ENCODE measurements around the gene KCNMA1.

The KCNMA1 gene

GRCh38 chr10:77564731-77565589, 72.6 kb downstream of the KCNMA1 start:
- peak overlapping the region; percentile 22 for H3K9ac ChIP-seq (ENCODE audit: low read depth, low read length)
- peaks cover 33% of the 10 kb centered on the region for H3K4me1 ChIP-seq (ENCODE audit: insufficient read depth, low read length)
- H3K9me3 ChIP-seq (ENCODE audit: control insufficient read depth, insufficient read depth, low read length) = no peaks in the 10 kb centered on the region
- H3K36me3 ChIP-seq (ENCODE audit: insufficient read depth, low read length) = no peaks in the 10 kb centered on the region

DNA sequence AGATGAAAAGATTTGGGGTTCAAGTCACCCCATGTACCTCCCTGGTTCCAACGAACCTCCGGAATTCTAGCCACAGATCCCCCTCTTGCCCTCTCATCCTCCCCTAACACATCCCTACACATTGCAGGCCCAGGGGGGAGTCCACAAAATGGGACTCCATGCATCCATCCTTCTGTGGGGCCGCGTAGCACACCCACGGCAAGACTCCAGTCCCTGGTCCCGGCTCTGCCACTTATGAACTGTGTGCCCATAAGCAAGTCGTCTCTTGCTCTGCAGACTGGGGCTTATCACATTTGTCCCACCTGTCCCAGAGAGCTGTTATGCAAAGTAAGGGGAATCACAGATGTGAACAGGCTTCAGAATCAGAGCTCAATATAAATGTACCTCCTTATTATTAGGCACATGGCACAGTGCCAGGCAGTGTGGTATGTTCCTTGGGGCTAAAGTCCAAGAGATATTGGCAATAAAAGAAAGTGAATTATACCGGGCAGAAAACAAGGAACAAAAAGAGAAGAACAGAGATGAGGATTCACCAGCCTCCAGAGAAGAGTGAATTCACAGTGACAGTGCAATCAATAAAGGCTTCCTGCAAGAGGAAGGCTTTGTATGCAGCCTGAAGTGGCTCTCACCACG, 73.9 kb downstream of the KCNMA1 start:
- no peaks in the 10 kb centered on the region for H3K9me3 ChIP-seq (ENCODE audit: control insufficient read depth, insufficient read depth, low read length)
- H3K4me1 ChIP-seq (ENCODE audit: insufficient read depth, low read length) = peaks cover 33% of the 10 kb centered on the region
- no peaks in the 10 kb centered on the region for H3K36me3 ChIP-seq (ENCODE audit: insufficient read depth, low read length)
- H3K9ac ChIP-seq (ENCODE audit: low read depth, low read length) = no peak overlapping the region

- Histone ChIP-seq H3K9ac (ENCODE audit: low read depth, low read length) (no peak overlapping the region), H3K9me3 (ENCODE audit: control insufficient read depth, insufficient read depth, low read length) (no peaks in the 10 kb centered on the region), H3K4me1 (ENCODE audit: insufficient read depth, low read length) (peaks cover 33% of the 10 kb centered on the region), H3K36me3 (ENCODE audit: insufficient read depth, low read length) (no peaks in the 10 kb centered on the region)
Observed at GRCh38 chr10:77562742-77563141, 74.9 kb downstream of the KCNMA1 start.

GRCh38 chr10:77561991-77562390, 75.6 kb downstream of the KCNMA1 start:
- Histone ChIP-seq H3K36me3 (ENCODE audit: insufficient read depth, low read length) (no peaks in the 10 kb centered on the region), H3K9ac (ENCODE audit: low read depth, low read length) (no peak overlapping the region), H3K9me3 (ENCODE audit: control insufficient read depth, insufficient read depth, low read length) (no peaks in the 10 kb centered on the region), H3K4me1 (ENCODE audit: insufficient read depth, low read length) (peaks cover 32% of the 10 kb centered on the region)

DNA sequence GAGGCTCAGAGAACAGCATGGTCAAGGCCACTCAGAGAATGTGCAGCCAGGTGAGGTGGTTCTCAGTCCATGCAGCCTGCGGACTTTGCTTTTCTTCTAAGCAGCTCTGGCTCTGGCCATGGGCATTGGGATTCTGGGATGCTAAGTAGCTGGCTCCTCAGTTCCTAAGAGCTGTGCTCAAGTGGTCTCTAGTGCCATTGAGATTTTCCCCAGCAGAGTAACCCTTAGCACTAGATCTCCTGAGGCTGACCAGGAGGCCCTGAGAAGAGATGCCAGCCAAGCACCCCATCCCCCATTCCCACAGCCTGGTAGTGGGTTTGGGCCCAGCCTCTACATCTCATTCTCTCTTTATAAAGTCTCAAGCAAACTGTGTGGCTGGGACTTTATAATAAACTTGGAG, 77.1 kb downstream of the KCNMA1 start:
- Histone ChIP-seq H3K9ac (ENCODE audit: low read depth, low read length) (no peak overlapping the region), H3K4me1 (ENCODE audit: insufficient read depth, low read length) (peaks cover 17% of the 10 kb centered on the region)

GRCh38 chr10:77560052-77560451, 77.6 kb downstream of the KCNMA1 start:
- no peaks in the 10 kb centered on the region for H3K9me3 ChIP-seq (ENCODE audit: control insufficient read depth, insufficient read depth, low read length)
- H3K9ac ChIP-seq (ENCODE audit: low read depth, low read length) = no peak overlapping the region
- peaks cover 14% of the 10 kb centered on the region; the same call in 1 of the 2 replicates for H3K4me1 ChIP-seq (ENCODE audit: insufficient read depth, low read length)
- H3K36me3 ChIP-seq (ENCODE audit: insufficient read depth, low read length) = no peaks in the 10 kb centered on the region

More for the DNA sequence above, 77.1 kb downstream of the KCNMA1 start:
- Histone ChIP-seq H3K36me3 (ENCODE audit: insufficient read depth, low read length) (no peaks in the 10 kb centered on the region), H3K9me3 (ENCODE audit: control insufficient read depth, insufficient read depth, low read length) (no peaks in the 10 kb centered on the region)

DNA sequence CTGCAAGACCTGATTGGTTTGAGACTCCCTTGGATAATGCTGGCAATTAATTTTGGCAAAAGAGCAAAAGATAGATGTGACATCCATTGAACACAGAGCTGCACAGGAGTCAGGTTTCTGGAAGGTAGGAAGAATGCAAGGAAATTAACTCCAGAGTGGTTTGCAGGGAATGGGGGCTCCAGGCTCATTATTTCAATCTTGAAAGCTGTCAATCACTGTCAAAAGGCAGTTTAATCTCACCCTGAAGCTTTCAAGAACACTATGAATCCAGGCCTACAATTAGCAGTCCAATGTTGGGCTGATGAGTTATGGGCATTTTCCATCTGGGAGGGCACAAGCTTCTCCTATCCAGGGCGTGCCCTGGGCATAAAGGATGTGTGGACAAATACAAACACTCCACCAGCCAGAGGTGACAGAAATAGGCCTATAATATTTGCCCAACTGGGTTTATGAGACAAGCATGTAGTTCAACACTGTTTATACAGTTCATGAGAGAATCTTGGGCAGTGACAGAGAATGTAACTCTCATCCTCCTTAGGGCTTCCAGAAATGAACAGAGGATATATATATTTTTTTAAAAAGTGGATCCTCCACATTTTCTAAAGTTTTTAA, 80.5 kb downstream of the KCNMA1 start:
- no peak overlapping the region for H3K9ac ChIP-seq (ENCODE audit: low read depth, low read length)
- H3K4me1 ChIP-seq (ENCODE audit: insufficient read depth, low read length) = no peaks in the 10 kb centered on the region
- H3K9me3 ChIP-seq (ENCODE audit: control insufficient read depth, insufficient read depth, low read length) = no peaks in the 10 kb centered on the region
- no peaks in the 10 kb centered on the region for H3K36me3 ChIP-seq (ENCODE audit: insufficient read depth, low read length)

GRCh38 chr10:77555591-77556212, 81.9 kb downstream of the KCNMA1 start:
- H3K9me3 ChIP-seq (ENCODE audit: control insufficient read depth, insufficient read depth, low read length) = no peaks in the 10 kb centered on the region
- no peaks in the 10 kb centered on the region for H3K4me1 ChIP-seq (ENCODE audit: insufficient read depth, low read length)
- H3K36me3 ChIP-seq (ENCODE audit: insufficient read depth, low read length) = no peaks in the 10 kb centered on the region
- H3K9ac ChIP-seq (ENCODE audit: low read depth, low read length) = no peak overlapping the region

- Histone ChIP-seq H3K9ac (ENCODE audit: low read depth, low read length) (no peak overlapping the region), H3K4me1 (ENCODE audit: insufficient read depth, low read length) (no peaks in the 10 kb centered on the region), H3K9me3 (ENCODE audit: control insufficient read depth, insufficient read depth, low read length) (no peaks in the 10 kb centered on the region), H3K36me3 (ENCODE audit: insufficient read depth, low read length) (no peaks in the 10 kb centered on the region)
Observed at GRCh38 chr10:77554996-77555397, 82.6 kb downstream of the KCNMA1 start.

GRCh38 chr10:77553966-77554365, 83.6 kb downstream of the KCNMA1 start:
- Histone ChIP-seq H3K9me3 (ENCODE audit: control insufficient read depth, insufficient read depth, low read length) (no peaks in the 10 kb centered on the region), H3K9ac (ENCODE audit: low read depth, low read length) (no peak overlapping the region), H3K36me3 (ENCODE audit: insufficient read depth, low read length) (no peaks in the 10 kb centered on the region), H3K4me1 (ENCODE audit: insufficient read depth, low read length) (no peaks in the 10 kb centered on the region)

DNA sequence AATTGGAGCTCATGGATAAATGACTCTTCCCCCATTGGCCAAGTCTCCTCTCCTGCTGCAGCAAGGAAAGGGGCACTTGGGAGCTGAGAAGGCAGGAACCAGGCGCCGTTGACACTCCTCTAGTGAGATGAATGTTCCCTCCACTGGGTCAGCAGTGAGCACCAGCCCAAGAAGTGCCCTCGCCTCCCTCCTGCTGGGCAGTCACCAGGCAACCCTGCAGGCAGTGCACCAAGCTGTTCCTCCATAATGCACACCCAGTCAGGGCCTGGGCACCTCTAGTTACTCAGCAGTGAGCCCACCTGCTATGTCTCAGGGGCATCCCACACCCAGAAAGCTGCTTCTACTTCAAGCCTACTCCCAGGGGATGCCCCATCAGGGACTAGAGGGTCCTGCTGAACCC, 84.3 kb downstream of the KCNMA1 start:
- H3K9me3 ChIP-seq (ENCODE audit: control insufficient read depth, insufficient read depth, low read length) = no peaks in the 10 kb centered on the region
- no peaks in the 10 kb centered on the region for H3K4me1 ChIP-seq (ENCODE audit: insufficient read depth, low read length)
- H3K36me3 ChIP-seq (ENCODE audit: insufficient read depth, low read length) = no peaks in the 10 kb centered on the region
- no peak overlapping the region for H3K9ac ChIP-seq (ENCODE audit: low read depth, low read length)

DNA sequence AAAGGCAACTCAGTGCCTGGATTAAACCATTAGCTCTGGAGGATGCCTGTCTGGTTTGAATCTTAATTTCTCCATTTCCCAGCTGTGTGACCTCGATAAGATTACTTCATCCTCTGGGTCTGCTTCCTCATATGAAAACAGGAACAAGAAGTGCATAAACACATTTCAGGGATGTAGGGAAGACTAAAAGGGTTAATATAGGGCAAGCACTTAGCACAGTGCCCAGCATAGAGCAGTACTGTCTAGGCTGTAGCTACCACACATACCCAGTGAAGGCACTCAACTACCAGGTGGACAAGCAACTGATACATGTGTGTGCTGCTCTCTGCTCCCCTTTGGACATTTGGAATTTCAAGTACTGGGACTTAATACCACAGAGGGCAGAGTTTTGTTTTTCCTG, 85.4 kb downstream of the KCNMA1 start:
- Histone ChIP-seq H3K9ac (ENCODE audit: low read depth, low read length) (no peak overlapping the region), H3K4me1 (ENCODE audit: insufficient read depth, low read length) (no peaks in the 10 kb centered on the region), H3K36me3 (ENCODE audit: insufficient read depth, low read length) (no peaks in the 10 kb centered on the region), H3K9me3 (ENCODE audit: control insufficient read depth, insufficient read depth, low read length) (no peaks in the 10 kb centered on the region)

DNA sequence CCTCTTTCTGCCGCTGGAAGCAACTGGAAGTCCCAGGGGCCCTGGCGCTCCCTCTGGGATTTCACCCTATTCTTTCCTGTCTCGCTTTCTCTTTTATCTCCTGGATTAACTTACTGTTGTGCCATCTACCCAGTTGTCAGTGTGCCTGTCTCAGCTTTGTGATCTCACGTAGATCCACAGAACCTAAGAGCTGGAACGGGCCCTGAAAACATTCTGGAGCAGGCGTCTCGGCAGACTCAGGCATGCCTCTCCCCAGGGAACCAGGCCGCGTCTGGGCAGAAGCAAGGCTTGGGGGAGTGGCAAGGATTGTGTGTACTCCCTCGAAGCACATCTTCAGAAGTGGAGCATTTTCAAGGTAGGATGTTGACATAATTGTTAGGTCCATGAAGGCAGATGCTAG, 87.2 kb downstream of the KCNMA1 start:
- Histone ChIP-seq H3K36me3 (ENCODE audit: insufficient read depth, low read length) (no peaks in the 10 kb centered on the region), H3K9ac (ENCODE audit: low read depth, low read length) (no peak overlapping the region)

GRCh38 chr10:77548671-77549070, 88.9 kb downstream of the KCNMA1 start:
- Histone ChIP-seq H3K36me3 (ENCODE audit: insufficient read depth, low read length) (no peaks in the 10 kb centered on the region), H3K4me1 (ENCODE audit: insufficient read depth, low read length) (no peaks in the 10 kb centered on the region), H3K9me3 (ENCODE audit: control insufficient read depth, insufficient read depth, low read length) (no peaks in the 10 kb centered on the region), H3K9ac (ENCODE audit: low read depth, low read length) (no peak overlapping the region)

More for the DNA sequence above, 87.2 kb downstream of the KCNMA1 start:
- Histone ChIP-seq H3K9me3 (ENCODE audit: control insufficient read depth, insufficient read depth, low read length) (no peaks in the 10 kb centered on the region), H3K4me1 (ENCODE audit: insufficient read depth, low read length) (no peaks in the 10 kb centered on the region)
